Stimulated activated CD4-positive, alpha-beta T cell treated with anti-CD3 and anti-CD28 coated beads, Interleukin-4, amount 100 ng/mL, for 4 hours (primary cell): ENCODE measurements around the gene MYOC.
"Not testable (repeated sequence)": the region's sequence is repeated elsewhere in the genome, so short reads cannot be mapped to it uniquely, and the experiment has no call there.

ENCODE experiments used
- DNase-seq, 2 experiments: peaks; one replicate each; pipeline ENCODE4 v3.0.0-alpha.2; 2020

Gene MYOC

GRCh38 chr1:171645553-171646248, 6.8 kb downstream of the MYOC start:
- DNase-seq: no peak

- DNase-seq: peak; percentile 38 to 49
Observed at GRCh38 chr1:171644805-171645483, 7.5 kb downstream of the MYOC start.

- DNase-seq: no peak
Observed at GRCh38 chr1:171643156-171643555, 9.3 kb downstream of the MYOC start.

GRCh38 chr1:171642197-171642596, 10.3 kb downstream of the MYOC start:
- no peak for DNase-seq

- DNase-seq: no peak
Observed at GRCh38 chr1:171641076-171641864, 11.2 kb downstream of the MYOC start.

GRCh38 chr1:171640225-171640624, 12.3 kb downstream of the MYOC start:
- DNase-seq: no peak

- no peak for DNase-seq
Observed at GRCh38 chr1:171637928-171638576, 14.4 kb downstream of the MYOC start.

- DNase-seq: no peak
Observed at GRCh38 chr1:171636141-171636540, 16.3 kb downstream of the MYOC start.

GRCh38 chr1:171635661-171636060, 16.8 kb downstream of the MYOC start:
- no peak for DNase-seq

- DNase-seq: no peak
Observed at GRCh38 chr1:171628225-171628624, 24.3 kb downstream of the MYOC start.

- DNase-seq: no peak
Observed at GRCh38 chr1:171627020-171627419, 25.5 kb downstream of the MYOC start.

- DNase-seq: no peak
Observed at GRCh38 chr1:171625225-171625624, 27.3 kb downstream of the MYOC start.

- no peak for DNase-seq
Observed at GRCh38 chr1:171623651-171624331, 28.7 kb downstream of the MYOC start.

GRCh38 chr1:171622152-171622462, 30.4 kb downstream of the MYOC start, which contains the start of gene MYOCOS:
Gene MYOCOS, plus strand, starts transcription at chr1:171622243. Its CDS starts 1,641 bp downstream, at chr1:171623884.
- DNase-seq: no peak

GRCh38 chr1:171616586-171616985, 35.9 kb downstream of the MYOC start:
- no peak for DNase-seq

GRCh38 chr1:171615122-171615906, 37.2 kb downstream of the MYOC start:
- DNase-seq: not testable (repeated sequence)

GRCh38 chr1:171613282-171613681, 39.2 kb downstream of the MYOC start:
- DNase-seq: no peak

- no peak for DNase-seq
Observed at GRCh38 chr1:171611306-171611705, 41.2 kb downstream of the MYOC start.

- DNase-seq: no peak
Observed at GRCh38 chr1:171610385-171610784, 42.1 kb downstream of the MYOC start.

GRCh38 chr1:171606402-171606941, 46.0 kb downstream of the MYOC start:
- no peak for DNase-seq

GRCh38 chr1:171603042-171603441, 49.4 kb downstream of the MYOC start:
- DNase-seq: not testable (repeated sequence)

GRCh38 chr1:171600862-171601261, 51.6 kb downstream of the MYOC start:
- DNase-seq: no peak
